Fibroblast of skin of abdomen (primary cell): Measurements from ENCODE around the gene FCRL3.

Source experiments
- DNase-seq: peaks from one replicate; pipeline ENCODE4 v3.0.0-alpha.2; 2013

Gene FCRL3

GRCh38 chr1:157678721-157679120, 21.8 kb downstream of the FCRL3 start:
- DNase-seq = no peak

GRCh38 chr1:157673008-157673407, 27.6 kb downstream of the FCRL3 start:
- DNase-seq = no peak

DNA sequence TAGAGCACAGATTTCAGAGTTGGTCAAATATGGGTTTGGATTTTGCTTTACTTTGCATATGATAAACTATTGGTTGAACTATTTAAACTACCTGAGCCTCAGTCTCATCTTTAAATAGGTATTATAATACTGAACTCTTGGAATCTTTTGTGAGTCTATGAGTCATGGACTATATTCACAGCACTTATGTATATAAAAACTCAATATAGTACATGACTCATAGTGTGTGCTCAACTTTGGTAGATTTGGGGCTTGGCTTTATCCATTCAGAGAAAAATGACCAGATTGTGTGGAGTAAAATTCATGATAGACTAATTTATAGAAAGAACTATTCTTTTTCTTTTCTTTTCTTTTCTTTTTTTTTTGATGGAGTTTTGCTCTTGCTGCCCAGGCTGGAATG, 28.7 kb downstream of the FCRL3 start:
- DNase-seq = no peak

DNA sequence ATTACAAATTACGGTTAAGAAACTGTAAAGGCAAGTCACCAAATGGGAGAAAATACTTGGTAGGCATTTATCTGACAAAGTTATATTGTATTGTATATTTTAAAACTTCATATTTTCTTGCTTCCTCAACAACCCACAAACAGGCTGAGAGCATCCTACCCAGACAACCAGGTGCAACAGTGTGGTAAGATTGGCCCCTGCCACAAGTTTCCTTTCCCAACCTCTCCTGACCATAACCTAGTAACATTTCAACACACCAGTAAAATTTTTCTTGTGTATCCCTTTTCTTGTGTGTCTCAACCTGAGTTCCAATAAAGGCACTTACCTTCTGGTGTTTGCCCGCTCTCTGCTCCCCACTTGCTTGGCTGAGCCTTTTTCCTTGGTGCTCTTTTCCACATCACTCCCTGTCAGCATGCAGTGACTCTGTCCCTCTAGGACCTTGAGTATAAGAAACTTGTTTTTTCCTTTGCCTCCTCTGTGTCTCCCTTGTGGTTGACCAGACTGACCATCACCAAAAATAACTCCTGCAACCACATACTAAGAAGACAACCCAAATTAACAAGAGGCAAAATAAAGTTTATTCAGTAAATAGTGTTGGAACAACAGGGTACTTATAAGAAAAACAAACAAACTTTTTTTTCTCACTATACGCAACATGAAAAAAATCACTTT, 40.9 kb downstream of the FCRL3 start:
- DNase-seq = no peak

GRCh38 chr1:157658571-157658970, 42.0 kb downstream of the FCRL3 start:
- no peak for DNase-seq

DNA sequence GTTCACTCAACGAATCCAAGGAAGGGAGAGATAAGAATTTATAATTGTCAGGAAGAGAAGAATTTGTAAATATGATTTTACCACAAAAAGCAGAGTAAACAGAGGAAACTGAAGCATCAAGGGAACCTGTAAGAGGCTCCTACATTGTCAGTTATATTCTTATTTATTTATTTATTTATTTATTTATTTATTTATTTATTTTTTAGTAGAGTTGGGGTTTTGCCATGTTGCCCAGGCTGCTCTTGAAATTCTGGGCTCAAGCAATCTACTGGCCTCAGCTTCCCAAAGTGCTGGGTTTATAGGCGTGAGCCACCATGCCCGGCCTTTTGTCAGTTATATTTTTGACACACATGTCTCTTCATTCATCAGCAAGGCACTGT, 47.1 kb downstream of the FCRL3 start:
- DNase-seq = no peak

DNA sequence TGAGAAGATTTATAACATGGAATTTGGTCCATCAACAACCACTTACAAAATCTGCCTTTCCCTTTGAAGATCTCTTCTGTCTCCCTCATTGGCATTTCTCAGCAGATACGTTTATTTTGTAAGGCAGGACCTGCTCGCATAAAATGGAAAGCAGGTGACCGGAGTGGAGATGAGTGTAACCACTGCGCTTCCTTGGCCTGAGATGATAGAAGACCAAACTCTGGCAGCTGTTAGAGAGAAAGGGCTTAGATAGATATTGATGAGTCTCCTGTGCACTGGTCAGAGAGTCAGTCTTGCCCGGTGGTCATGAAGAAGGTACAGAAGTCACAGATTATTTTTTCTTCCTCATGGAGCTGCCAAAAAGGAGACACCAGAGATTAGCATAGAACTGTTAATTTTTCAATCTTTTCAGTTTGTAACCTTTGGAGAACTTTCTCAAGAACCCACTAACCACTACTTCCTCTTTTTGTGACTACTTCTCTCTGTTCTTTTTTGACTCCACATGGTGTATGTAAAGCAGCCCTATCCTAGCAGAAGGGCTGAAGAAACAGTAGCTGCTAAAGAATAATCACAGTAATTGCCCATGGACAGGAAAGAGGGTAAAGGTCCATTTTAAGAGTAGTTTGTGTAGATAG, 47.6 kb downstream of the FCRL3 start:
- no peak for DNase-seq

- no peak for DNase-seq
Measured at GRCh38 chr1:157648317-157648716, 52.3 kb downstream of the FCRL3 start.

GRCh38 chr1:157646144-157646543, 54.4 kb downstream of the FCRL3 start:
- no peak for DNase-seq

- DNase-seq = no peak
Measured at GRCh38 chr1:157641177-157641576, 59.4 kb downstream of the FCRL3 start.

DNA sequence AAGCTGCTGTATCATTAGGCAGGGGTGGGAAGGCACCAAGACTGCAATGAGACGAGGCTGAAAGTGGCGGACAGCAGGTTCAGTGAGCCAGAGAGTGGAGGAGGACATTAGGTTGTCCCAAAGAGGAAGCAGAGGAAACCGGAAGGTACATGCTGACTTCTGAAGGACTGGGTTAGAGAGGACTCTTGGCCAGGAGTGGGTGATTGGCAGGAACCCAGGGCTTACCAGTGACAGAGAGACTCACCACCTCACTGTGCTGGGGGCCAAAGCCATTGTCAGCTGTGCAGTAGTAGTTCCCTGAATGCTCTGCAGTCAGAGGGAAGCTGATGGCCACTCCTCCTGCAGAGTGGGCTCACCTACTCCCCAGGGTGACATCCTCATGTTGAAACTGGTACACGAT, 60.8 kb downstream of the FCRL3 start:
- no peak for DNase-seq

DNA sequence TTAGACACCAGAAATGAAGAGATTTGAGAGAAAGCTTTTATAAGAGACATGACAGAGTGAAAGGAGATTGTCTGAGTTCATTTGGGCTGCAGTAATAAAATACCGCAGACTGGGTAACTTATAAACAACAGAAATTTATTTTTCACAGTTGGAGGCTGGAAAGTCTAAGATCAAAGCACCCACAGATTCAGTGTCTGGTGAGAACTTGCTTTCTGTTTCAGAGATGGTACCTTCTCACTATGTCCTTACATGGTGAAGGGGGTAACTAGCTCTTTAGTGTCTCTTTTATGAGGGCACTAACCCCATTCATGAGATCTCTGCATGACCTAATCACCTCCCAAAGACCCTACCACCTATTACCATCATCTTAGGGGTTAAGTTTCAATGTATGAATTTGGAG, 71.8 kb downstream of the FCRL3 start:
- DNase-seq = no peak
